ENCODE data around the gene USP17L28. TPM values are rescaled to one million over a fixed set of nuclear protein-coding genes. Genes with fewer than 3 reads are reported as not detected.
"Not testable (repeated sequence)": the region's sequence is repeated elsewhere in the genome, so short reads cannot be mapped to it uniquely, and the experiment has no call there.

The USP17L28 gene
- total RNA-seq, 1 donor from 2014 or later = not detected

GRCh38 chr4:9381012-9381534, 32.4 kb downstream of the USP17L28 start:
- H3K9me3 Mint-ChIP-seq, H3K36me3 Mint-ChIP-seq, H3K27ac Mint-ChIP-seq, H3K4me1 Mint-ChIP-seq: not testable (repeated sequence)
- DNase-seq (ENCODE audit: low spot score in 2 of 2, unreplicated experiment in 2 of 2) = peak in 1 of 2 experiments; percentile 64
- H3K27me3 Mint-ChIP-seq (ENCODE audit: low read depth) = peaks cover 14% of the 10 kb centered on the region
- peak overlapping the region; percentile 55 for H3K4me3 Mint-ChIP-seq
- peak; percentile 72 for TF ChIP-seq CTCF (IDR thresholded peaks at IDR 0.05; ENCODE audit: unreplicated experiment)

DNA sequence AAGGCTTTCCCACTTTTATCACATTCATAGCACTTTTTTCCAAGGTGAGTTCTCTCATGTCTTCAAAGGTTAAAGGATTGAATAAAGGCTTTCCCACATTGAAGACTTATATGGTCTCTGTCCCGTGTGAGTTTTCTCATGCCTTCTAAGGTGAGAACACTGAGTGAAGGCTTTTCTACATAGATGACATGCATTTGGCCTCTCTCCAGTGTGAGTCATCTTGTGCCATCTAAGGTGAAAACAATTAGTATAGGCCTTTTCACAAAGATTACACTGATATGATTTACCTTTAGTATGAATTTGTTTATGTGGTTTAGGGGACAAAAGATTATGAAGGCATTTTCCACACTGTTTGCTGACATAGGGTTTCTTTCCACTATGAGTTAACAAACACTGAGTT, 35.4 kb downstream of the USP17L28 start:
- no peak for DNase-seq (ENCODE audit: low spot score in 2 of 2, unreplicated experiment in 2 of 2)
- H3K27me3 Mint-ChIP-seq (ENCODE audit: low read depth) = peaks cover 14% of the 10 kb centered on the region
- no peak overlapping the region for H3K4me3 Mint-ChIP-seq
- no peak overlapping the region for H3K27ac Mint-ChIP-seq
- no peak for TF ChIP-seq CTCF (IDR thresholded peaks at IDR 0.05; ENCODE audit: unreplicated experiment)
- H3K4me1 Mint-ChIP-seq = no peaks in the 10 kb centered on the region
- no peaks in the 10 kb centered on the region for H3K36me3 Mint-ChIP-seq
- no peaks in the 10 kb centered on the region for H3K9me3 Mint-ChIP-seq

DNA sequence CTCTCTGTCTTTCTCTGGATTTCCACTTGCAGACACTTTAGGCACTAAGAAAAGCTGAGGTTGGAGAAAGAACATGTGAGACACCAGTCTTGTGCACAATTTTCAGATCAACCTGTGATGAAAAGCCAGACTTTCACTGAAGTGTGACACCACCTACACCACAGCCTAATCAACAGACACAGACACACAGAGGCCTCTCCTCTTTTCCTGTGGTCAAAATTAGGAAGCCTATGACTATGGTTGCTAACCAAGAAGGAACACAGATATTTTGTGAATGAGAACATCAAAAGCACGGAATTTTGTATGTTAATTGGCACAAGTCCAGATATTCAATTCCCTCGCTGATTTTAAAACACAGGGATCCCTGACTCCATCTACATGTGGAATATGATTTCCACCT, 40.3 kb downstream of the USP17L28 start:
- H3K9me3 Mint-ChIP-seq; DNase-seq (ENCODE audit: low spot score in 2 of 2, unreplicated experiment in 2 of 2); H3K36me3 Mint-ChIP-seq; H3K4me3 Mint-ChIP-seq; H3K4me1 Mint-ChIP-seq; H3K27ac Mint-ChIP-seq: not testable (repeated sequence)
- peaks cover 13% of the 10 kb centered on the region for H3K27me3 Mint-ChIP-seq (ENCODE audit: low read depth)

Other genes starting within 250 kb of the USP17L28 start
- gene FAM90A26, start 178.5 kb upstream of the USP17L28 start, total RNA-seq = not detected in 3 replicates
- gene USP17L10, start 138.2 kb upstream of the USP17L28 start, total RNA-seq = not detected in 3 replicates
- gene USP17L11, start 133.5 kb upstream of the USP17L28 start, total RNA-seq = 0.14 TPM in 1 of 3 replicates, not detected in the others
- gene USP17L12, start 128.7 kb upstream of the USP17L28 start, total RNA-seq = not detected in 3 replicates
- gene USP17L13, start 124.0 kb upstream of the USP17L28 start, total RNA-seq = not detected in 3 replicates
- gene USP17L15, start 114.5 kb upstream of the USP17L28 start, total RNA-seq = 0.16 TPM in 1 of 3 replicates, not detected in the others
- gene USP17L17, start 105.0 kb upstream of the USP17L28 start, total RNA-seq = not detected in 3 replicates
- gene USP17L18, start 100.3 kb upstream of the USP17L28 start, total RNA-seq = not detected in 3 replicates
- gene USP17L19, start 95.5 kb upstream of the USP17L28 start, total RNA-seq = not detected in 3 replicates
- gene USP17L20, start 90.8 kb upstream of the USP17L28 start, total RNA-seq = not detected in 3 replicates
- gene USP17L21, start 86.0 kb upstream of the USP17L28 start, total RNA-seq = not detected in 3 replicates
- not detected in 3 replicates for gene USP17L22, start 81.3 kb upstream of the USP17L28 start, total RNA-seq
- not detected in 3 replicates for gene USP17L24, start 23.7 kb upstream of the USP17L28 start, total RNA-seq
- gene USP17L25, start 19.0 kb upstream of the USP17L28 start, total RNA-seq = not detected in 3 replicates
- not detected in 3 replicates for gene USP17L26, start 14.2 kb upstream of the USP17L28 start, total RNA-seq
- gene USP17L5, start 9.5 kb upstream of the USP17L28 start, total RNA-seq = not detected in 3 replicates
- not detected in 3 replicates for gene USP17L27, start 4.7 kb upstream of the USP17L28 start, total RNA-seq
- gene USP17L29, start 4.7 kb downstream of the USP17L28 start, total RNA-seq = not detected in 3 replicates
- not detected in 3 replicates for gene USP17L30, start 14.2 kb downstream of the USP17L28 start, total RNA-seq
- gene DEFB131A, start 95.5 kb downstream of the USP17L28 start, total RNA-seq = not detected in 3 replicates